NCI-H2081 treated with DMSO at 0.1 percent for 48 hours (cell line): ENCODE data around the gene FAM131C.

ENCODE experiments used
- DNase-seq: peaks from one replicate; lab custom pipeline; 2025; lab: John Stamatoyannopoulos, UW

The FAM131C gene

DNA sequence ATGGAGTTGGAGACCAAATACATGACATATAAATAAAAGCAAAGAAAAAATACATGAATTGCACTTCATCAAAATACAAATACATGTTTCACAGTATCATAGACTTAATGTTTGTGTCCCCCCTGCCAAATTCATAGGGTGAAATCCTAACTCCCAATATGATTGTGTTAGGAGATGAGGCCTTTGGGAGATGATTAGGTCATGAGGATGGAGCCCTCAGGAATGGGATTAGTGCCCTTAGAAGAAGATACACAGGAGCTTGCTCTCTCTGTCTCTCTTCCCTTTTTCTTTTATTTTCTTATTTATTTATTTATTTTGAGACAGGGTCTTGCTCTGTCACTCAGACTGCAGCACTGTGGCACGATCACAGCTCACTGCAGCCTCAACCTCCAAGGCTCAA, 26.0 kb upstream of the FAM131C start:
- no peak for DNase-seq

DNA sequence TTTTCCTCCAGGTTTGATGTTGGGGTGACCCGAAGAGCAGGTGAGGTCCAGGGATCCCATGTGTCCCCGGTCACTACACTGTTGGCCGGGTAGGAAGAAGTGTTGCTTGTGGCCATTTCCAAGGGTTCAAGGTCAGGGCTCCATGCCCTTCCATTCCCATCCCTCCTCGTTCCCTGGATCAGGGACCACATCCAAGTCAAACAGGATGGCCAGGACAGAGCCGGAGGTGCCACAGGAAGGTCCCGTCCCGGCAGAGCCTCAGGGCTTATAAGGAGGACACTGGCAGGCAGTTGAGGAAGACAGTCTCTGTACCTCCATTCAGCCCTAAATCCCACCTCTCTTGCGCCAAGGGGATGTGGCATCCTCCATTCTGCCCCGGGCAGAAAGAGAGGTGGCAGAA, 22.0 kb upstream of the FAM131C start:
- DNase-seq = no peak

DNA sequence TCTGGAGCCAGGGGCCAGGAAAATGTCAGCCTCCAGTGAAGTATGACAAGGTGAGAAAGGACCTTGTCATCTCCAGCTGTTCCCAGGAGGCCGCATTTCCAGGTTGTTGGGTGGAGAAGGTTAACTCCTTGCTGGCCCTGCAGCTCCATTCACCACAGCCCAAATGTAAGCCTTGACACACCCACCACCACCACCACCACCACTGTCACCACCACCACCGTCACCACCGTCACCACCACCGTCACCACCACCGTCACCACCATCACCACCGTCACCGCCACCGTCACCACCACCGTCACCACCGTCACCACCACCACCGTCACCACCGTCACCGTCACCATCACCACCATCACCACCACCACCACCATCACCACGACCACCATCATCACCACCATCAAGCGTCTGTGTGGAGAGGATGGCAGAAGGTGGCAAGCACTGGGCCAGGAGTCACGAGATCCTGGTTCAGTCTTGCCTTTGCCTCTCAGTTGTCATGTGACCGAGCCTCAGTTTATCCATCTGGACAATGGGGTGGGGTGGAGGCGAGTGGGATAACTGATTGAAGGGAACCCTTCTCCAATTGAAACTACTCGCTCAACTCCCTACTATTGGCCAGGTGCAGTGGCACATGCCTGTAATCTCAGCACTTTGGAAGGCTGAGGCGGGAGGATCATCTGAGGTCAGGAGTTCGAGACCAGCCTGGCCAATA, 21.2 kb upstream of the FAM131C start:
- DNase-seq = no peak

DNA sequence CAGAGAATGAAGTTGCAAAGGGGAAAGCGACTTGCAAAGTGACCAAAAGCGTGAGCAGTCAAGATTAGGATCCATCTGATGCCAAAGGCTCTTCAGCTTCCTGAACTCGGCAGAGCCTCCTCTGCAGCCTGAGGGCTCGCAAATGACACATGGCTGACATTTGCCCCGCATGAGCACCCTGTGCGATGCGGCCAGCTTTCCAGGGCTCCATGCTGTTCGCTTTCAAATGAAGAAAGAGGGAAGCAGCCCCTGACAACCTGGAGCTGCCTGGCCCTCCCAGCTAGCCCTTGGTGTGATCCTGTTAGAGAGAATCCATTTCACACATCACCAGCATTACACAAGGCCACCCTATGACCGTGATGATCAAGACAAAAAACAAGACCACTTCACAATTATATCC, 20.2 kb upstream of the FAM131C start:
- DNase-seq = no peak

DNA sequence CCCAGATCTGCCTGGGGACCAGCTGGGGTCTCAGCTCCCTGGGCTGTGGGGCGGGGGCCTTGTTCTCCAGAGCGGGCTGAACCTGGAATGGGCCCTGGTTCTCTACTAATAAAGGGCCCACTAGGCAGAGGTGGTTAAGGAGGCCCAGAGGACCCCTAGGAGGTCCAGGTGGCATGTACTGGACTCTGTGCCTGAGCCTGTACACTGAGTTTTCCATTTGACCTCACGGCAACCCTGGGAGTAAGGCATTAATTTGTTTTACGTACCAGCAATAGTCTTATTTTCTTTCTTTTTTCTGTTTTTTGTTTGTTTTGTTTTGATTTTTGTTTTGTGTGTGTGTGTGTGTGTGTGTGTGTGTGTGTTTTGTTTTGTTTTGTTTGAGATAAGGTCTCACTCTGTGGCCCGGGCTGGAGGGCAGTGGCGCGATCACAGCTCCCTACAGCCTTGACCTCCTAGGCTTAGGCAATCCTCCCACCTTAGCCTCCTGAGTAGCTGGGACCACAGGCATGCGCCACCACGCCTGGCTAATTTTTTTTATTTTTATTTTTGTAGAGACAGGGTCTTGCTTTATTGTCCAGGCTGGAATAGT, 19.6 kb upstream of the FAM131C start:
- no peak for DNase-seq

DNA sequence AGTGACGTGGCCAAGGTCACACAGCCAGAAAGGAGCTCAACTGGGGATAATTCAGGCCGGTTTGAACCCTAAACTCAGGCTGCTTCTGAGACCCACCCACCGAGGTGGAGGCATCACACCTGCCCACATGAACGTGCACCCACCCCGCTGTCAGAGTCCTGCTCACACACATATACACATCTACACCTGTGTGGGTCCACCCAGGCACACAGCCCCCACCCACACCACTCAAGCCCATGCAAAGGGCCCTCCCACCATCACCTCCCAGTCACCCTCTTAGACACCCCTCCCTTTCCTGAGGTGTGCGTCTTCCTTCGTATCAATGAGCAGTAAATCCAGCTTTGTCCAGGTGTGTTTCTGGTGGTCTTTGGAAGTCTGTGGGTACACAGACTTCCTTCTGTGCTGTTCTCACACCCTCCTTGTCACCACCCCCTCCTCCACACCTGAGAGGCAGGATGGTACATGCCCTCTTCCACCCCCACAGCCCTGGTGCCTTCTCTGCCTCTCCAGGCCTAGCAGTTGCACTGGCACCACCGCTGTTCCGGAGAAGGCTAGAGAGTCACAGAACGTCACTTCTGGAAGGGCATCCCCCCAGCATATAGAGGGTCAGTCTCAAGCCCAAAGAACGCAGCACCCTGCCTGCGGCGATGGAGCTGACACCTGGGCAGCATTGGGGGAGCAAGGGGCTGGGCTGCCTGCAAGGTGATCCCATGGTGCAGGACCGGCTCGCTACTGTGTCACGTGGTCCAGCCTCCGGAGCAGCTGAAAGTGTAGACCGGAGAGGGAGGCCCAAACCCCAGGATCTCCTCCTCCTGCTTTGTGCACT, 18.9 kb upstream of the FAM131C start:
- DNase-seq = no peak

DNA sequence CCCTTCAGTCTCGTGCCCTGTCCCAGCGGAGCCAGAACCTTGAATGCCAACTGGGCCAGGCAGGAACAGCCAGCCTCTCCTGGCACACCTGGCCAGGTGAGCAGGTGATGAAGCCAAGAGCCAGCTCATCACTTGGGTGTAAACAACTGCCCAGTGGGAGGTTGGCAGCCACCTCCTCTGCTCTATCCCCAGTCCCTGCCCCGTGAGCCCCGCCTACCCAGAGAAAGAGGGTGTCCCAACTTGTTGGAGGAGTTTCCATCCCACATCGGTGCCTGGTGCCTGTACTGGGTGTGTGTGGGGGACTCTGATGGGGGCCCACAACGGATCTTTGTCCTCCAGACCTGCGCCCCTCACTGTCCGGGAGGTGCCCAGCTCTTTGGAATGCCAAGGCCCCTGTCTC, 17.8 kb upstream of the FAM131C start:
- no peak for DNase-seq

DNA sequence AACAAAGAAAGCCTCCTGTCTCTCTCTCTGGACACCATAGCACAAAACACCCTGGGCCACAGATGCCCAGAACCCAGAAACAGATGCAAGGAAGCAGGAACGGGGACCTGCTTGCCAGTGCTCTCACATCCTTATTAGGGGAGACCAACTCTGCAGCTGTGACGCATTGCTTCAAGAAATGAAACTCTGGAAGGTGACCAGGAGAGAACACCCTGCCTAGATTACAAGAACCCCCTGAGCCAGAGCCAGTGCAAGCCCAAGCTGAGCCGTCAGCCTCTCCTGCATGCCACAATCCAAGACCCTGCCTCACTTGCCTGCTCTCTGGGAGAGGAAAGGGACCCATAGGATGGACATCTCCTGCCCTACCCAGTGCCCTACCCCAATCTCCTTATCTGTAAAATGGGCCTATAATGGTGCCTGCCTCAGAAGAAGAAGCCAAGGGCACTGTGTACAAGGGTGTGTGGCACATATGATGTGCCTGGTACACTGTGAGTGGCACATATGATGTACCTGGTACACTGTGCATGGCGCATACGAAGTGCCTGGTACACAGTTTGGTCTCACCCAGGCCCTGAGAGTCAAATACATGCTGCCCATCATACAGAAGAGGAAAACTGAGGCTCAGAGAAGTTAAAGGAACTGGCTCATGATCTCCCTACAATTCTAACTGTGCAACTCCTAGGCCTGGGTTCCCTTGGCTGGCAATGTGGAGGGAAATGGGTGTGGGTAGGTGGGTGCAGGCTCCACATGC, 16.8 kb upstream of the FAM131C start:
- no peak for DNase-seq

DNA sequence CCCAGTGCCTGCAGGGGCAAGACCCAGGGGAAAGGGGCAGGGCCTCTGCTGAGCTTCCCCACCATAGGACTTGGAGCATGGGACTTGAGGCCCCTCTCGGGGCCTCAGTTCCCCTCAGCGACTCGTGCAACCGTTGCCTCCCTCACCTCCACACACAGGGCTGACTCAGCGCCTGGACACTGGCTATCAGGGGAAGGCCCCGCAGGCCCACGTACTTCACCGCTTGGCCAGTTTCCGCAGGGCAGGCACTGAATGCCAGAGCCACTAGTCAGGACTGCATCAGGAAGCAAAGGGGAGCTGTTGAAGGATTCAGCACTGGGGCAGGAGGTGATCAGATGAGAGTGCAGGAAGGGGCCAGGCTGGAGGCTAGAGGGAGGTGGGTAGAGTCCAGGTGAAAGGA, 15.5 kb upstream of the FAM131C start:
- DNase-seq = no peak

DNA sequence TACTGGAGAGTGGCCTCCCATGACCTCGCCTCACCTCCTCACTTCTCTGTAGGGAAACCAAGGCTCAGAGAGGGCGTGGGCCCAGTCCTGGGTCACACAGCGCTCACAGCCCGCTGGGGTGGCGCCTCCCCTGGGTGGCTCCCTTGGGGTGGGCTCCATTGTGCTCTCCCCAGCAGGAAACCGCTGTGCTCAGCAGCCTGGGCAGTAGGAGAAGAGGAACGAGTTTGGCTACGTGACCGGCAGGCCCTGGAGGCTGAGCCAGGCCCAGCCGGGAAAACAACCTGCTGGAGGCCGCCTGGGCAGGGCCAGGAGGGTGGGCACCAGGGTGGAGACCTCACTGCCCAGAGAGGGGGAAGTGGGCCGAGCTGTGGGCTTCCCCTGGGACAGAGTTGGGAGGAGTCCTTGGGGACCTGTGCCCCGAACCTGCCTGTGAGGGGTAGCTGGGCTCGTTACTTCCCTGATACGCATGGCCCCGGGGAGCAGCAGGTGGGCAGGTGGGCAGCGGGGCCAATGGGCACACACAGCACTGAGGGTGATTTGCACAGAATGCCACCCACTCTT, 15.0 kb upstream of the FAM131C start:
- DNase-seq = no peak

DNA sequence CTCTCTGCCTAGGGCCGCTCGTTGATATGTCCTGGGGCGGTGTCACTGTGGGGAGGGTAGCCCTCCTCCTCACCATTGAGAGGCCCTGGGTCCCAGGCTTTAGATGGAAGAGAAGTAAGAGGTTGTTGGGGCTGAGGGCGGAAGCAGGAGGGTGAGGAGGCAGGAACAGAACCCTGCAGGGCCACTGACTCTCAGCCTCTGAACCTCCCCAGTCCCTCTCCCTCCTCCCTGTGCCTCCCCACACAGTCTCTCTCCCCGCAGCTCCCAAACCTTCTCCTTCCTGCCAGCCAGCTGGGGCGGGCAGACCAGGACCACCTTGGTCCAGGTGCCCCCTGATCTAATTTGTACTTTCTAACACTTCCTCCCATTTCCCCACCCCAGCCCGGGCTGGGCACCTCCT, 14.3 kb upstream of the FAM131C start:
- DNase-seq = no peak

DNA sequence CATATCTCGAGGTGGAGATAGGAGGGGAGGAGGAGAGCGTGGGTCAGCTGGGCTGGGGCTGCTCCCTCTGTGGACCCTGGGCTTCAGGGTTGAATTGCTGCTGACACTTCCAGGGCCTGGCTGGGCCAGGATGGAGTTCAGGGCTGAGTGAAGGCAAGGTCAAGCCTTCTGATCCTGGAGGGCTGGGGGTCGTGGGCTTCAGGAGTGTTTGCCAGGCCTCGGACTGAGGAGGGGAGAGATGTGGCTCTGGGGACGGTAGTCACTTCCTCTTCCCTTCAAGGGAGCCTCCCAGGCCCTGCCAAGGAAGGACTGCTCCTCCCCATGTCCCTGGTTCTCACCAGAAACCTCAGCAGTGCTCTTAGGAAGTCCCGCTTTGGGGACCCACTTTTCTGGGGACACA, 12.1 kb upstream of the FAM131C start:
- DNase-seq = no peak

DNA sequence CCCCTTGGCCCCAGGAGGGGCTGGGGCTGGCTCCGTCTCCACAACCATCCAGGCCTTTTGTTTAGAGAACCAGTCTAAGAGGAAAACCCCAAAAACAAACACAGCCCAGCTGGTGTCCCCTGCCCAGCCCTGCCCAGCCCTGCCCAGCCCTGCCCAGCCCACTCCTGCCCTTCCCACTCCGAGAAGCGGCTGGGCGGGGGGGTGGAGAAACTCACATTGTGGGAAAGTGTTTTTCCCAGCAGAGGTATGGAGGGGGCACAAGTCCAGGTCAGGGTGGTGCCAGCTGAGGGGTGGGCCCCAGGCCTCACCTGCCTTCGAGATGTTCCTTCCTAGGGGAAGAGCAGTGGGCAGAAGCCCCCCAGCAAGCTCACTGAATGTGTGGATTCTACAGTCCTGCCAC, 10.0 kb upstream of the FAM131C start:
- no peak for DNase-seq

DNA sequence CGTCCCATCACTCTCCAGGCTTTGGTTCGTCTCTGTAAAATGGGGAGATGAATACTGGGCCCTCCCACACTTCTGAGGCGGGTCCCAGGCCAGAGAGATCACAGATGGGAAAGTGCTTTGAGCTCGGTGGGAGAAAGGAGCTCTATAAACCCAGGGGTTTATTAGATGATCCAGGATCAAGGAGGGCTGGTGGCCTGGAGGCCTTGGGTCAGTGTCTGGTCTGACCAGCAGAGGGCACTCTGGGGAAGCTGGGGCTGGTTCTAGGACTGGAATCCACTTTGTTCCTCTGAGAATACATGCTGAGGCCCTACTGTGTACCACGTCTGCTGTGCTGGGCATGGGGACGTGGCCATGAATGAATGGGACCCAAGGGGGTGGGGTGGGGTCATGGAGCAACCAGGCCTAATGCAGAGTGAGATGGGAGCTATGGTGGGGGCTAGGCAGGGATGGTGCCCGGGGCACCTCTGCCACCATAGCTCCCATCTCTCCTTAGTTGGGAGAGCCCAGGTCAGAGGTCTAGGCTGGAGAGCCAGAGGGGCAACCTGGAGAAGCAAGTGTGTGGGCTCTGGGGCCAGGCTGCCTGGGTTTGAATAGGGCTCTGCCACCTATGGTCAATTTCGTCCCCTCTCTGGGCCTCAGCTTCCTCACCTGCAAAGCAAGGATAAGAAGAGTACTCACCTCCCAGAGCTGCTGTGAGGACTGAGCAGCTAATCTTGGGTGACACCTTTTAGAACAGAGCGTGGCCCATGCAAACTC, 9.0 kb upstream of the FAM131C start:
- peak; percentile 5 for DNase-seq

DNA sequence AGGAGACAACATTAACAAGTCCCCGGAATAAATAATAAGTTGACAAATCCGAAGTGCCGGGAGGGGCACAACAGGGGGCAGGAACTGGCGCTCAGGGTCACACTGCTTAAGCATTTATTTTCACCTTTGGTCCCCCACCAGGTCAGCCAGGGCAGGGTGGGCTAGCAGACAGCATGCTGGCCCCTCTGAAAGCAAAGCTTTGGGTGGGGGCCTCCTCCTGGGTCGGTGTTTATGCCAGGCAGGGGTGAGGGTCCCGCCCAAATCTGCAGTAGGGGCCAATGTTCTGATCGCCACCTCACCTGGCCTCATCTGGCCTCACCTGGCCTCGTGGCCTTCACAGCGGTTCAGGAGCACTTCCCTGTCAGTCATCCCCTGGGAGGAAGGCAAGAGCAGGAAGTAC, 8.2 kb upstream of the FAM131C start:
- DNase-seq = no peak

DNA sequence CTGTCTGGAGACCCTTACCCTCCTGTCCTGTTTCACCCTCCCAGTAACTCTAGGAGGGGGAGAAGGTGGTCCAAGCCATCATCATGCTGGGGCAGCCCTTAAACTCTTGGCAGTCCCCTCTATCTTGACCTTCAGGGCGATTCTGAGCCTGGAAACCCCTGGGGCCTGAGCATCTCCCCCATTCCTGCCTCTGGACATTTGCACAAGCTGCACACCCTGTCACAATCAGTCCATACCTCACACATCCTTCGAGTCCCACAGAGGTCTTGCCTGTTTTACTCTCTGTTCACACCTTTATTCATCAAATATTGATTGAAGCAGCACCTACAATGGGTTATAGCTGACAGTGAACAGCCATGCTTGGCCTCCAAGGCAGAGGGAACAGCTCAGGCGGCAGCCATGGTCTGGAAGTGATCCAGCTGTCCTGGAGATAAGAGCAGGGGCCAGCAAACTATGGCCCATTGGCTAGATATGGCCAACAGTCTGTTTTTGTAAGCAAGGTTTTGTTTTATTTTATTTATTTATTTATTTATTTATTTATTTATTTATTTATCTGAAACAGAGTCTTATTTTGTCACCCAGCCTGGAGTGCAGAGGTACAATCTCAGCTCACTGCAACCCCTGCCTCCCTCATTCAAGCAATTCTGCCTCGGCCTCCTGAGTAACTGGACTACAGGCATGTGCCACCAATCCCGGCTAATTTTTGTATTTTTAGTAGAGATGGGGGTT, 7.1 kb upstream of the FAM131C start:
- DNase-seq = no peak

DNA sequence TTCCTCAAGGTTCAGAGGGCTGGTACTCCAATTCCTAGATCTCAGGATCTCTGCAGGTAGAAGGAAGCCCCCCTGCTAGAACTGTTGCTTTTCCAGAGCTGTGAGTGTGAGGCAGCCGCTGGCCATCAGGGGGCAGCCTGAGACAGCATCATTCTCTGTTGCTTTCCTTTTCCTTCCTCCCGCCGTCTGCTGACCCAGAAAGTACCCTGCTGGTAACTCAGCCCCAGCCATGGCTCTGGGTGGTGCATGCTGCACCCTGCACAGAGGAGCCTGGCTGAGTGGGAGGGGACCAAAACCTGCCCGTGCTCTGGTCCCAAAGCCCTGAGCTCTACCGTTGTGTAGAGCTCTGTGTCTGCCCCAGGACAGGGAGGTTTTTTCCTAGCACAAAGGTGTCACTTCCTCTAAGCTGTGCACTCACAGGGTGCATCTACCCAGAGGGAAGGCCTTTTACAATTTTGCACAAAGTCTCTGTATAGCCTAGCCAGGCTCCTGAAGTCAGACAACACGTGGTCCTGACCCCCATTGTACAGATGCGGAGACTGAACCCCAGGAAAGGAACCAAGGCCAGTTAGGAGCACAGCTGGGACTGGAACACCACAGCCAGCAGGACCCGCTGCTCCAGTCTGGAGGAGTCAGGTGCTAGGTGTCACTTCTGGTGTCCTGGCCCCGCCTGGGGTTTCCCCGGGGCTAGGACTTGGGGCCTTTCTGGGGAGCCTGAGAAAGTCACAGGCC, 5.6 kb upstream of the FAM131C start:
- DNase-seq = peak; percentile 68

DNA sequence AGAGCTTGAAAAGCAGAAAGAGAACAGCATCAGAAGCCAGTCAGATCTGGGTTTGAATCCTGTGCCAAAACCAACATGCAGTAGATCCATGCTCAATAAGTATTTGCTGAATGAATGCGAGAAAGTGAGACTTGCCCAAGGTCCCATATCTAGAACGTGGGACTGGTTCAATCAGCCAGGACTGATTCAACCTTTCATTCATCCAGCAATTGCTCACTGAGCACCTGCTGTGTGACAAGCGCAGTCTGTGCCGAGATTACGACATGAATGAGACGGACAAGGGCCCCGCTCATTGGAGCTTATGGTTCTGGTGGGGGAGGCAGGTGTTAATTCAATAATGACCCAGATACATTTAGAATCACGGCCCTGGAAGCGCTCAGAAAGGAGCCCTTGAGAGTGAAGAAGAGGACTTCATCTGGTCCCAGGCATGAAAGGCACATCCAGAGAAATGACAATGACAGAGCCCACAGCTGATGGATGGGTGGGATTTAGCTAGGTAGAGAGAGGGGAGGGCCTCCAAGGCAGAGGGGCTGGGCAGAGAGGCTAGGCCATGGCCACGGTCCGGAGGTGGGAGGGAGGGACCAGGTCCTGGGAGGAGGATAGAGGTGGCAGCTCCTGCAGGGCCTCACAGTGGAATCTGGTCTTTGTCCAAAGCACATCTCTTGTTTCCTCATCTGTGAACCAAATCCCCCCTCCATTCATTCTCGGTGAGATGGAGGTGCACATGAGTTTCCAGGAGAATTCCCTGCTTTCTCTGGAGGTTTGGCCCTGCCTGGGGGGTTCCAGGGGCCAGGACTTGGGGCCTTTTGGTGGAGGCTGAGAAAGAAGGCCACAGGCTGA, 4.2 kb upstream of the FAM131C start:
- DNase-seq = no peak

DNA sequence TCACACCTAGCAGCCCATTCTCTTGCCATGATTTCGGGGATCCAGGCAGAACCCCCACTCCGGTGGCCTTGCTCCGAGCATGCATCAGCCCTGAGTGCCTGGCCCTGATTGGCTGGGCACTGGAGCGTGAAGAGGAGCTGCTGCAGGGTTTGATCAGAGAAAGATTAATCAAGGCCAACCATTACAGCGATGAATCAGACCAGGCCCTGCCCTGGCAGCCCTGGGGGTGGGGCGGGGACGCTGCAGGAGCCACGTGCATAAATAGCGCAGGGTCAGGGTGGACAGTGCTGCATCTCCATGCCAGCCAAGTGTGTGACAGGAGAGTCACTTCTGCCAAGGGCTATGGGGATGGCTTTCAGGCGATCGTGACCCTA, 3.4 kb upstream of the FAM131C start:
- no peak for DNase-seq
